Astrocyte of the spinal cord (primary cell): ENCODE measurements around the gene RGS3.

Experiments used
- DNase-seq: peaks from one replicate; pipeline ENCODE4 v3.0.0; 2011; ENCODE audit warnings: low read depth, low spot score
- H3K4me3 ChIP-seq: 2 replicates; pipeline ENCODE4 v1.5.1; 2011; ENCODE audit warnings: low read depth, mild to moderate bottlenecking, low read length, moderate library complexity
- CTCF ChIP-seq: IDR thresholded peaks from 2 replicates; pipeline ENCODE4 v1.5.1; 2012; ENCODE audit warnings: low read depth, mild to moderate bottlenecking, low read length, inconsistent platforms
- in situ Hi-C: cut with HindIII; loops from 2 replicates; pipeline ENCODE4 v1.10.0; 2017; ENCODE audit warnings: low sequenced_read_pairs

RGS3 gene

GRCh38 chr9:113463418-113464285, at the start of gene RGS3:
Gene RGS3 (plus strand): TSS chr9:113463727. CDS start chr9:113463803, 76 bp downstream.
- H3K4me3 ChIP-seq: peak within 1 kb of the TSS; percentile 44
- in situ Hi-C loops: no loop called here
- DNase-seq: no peak
- TF ChIP-seq CTCF: no peak

GRCh38 chr9:113416149-113416721, 47.3 kb upstream of the RGS3 start:
- no peak for TF ChIP-seq CTCF
- in situ Hi-C loops: loop anchor here (25.0 kb wide), 1 partner anchor 246 kb away; no protein-coding TSS in a partner anchor
- DNase-seq: no peak

DNA sequence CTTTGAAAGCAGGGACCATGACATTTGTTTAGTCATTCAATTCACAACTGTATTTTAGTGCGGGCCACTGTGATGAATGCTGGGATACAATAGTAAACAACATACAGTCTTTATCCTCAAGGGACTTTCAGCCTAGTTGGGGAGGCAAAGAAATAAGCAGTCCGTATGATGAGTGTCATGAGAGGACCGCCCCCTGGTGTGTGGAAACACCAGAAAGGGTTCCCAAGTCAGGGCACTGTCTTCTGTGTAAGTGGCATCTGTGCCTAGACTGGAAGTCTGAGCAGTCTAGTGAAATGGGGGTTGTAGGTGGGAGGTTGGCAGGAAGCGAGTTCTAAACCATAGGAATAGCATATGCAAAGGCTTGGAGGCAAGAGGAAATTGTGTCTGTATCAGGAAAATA, 46.2 kb upstream of the RGS3 start:
- H3K4me3 ChIP-seq: no peak overlapping the region
- in situ Hi-C loops: loop anchor here (25.0 kb wide), 1 partner anchor 245 kb away; no protein-coding TSS in a partner anchor
- no peak for TF ChIP-seq CTCF
- no peak for DNase-seq

More at GRCh38 chr9:113416149-113416721, 47.3 kb upstream of the RGS3 start:
- no peak overlapping the region for H3K4me3 ChIP-seq

GRCh38 chr9:113421726-113422125, 41.8 kb upstream of the RGS3 start:
- H3K4me3 ChIP-seq: no peak overlapping the region
- no peak for DNase-seq
- in situ Hi-C loops: loop anchor here (25.0 kb wide), 1 partner anchor 241 kb away; no protein-coding TSS in a partner anchor
- no peak for TF ChIP-seq CTCF

GRCh38 chr9:113425072-113425471, 38.5 kb upstream of the RGS3 start:
- DNase-seq: no peak
- H3K4me3 ChIP-seq: no peak overlapping the region
- in situ Hi-C loops: no loop called here
- no peak for TF ChIP-seq CTCF

DNA sequence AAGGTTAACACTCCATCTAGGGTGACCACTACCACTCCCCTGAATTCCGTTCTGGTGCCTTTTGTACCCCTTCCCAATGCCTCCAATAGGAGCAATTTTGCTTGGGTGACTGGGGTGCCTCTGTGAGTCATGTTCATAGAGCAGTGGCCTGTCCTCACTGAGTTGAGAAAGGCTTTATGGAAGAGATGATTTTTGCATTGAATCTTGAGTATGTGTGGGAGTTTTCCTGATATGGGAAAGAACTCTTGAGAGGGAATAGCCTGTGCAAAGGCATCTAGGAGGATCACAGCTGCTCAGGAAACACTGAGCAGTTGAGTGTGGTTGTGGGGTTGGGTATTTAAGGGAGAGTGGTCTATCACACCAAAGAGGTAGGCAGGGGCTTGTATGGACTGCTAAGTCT, 36.8 kb upstream of the RGS3 start:
- in situ Hi-C loops: no loop called here
- DNase-seq: no peak
- TF ChIP-seq CTCF: no peak
- H3K4me3 ChIP-seq: no peak overlapping the region
